Heart right ventricle (tissue), 16 donors: ENCODE data around the gene DENND1A. TPM values are rescaled to one million over a fixed set of nuclear protein-coding genes. Genes with fewer than 3 reads are reported as not detected.

ENCODE experiments used
- ATAC-seq, 8 donors: fragments of 200-7000 bp; cut with Tn5 transposase; one replicate each; pipeline ENCODE4 v1.9.1; 2020; ENCODE audit warnings: mild to moderate bottlenecking in 8 of 8, moderate library complexity in 8 of 8, moderate number of reproducible peaks in 1 of 8
- DNase-seq, 2 donors: peaks; one replicate each; pipeline ENCODE4 v3.0.0-alpha.2; 2020
- H3K27ac ChIP-seq, 10 donors: fragments of 200-600 bp; sonication (generic) in 2 of 10; one replicate each; pipeline versions ENCODE4 v1.5.0 to v1.8.0; 2020 to 2022; ENCODE audit warnings: mild to moderate bottlenecking in 3 of 10
- H3K27me3 ChIP-seq, 7 donors: fragments of 200-600 bp; one replicate each; pipeline ENCODE4 v1.8.0; 2021 to 2022; ENCODE audit warnings: mild to moderate bottlenecking in 2 of 7
- H3K36me3 ChIP-seq, 9 donors: fragments of 200-600 bp; sonication (generic) in 1 of 9; one replicate each; pipeline versions ENCODE4 v1.5.0 to v1.8.0; 2020 to 2022; ENCODE audit warnings: mild to moderate bottlenecking in 2 of 9
- H3K4me1 ChIP-seq, 9 donors: fragments of 200-600 bp; sonication (generic) in 1 of 9; one replicate each; pipeline versions ENCODE4 v1.5.0 to v1.8.0; 2020 to 2022; ENCODE audit warnings: mild to moderate bottlenecking in 4 of 9
- H3K4me3 ChIP-seq, 10 donors: fragments of 200-600 bp; sonication (generic) in 2 of 10; one replicate each; pipeline versions ENCODE4 v1.5.0 to v1.8.0; 2020 to 2022; ENCODE audit warnings: mild to moderate bottlenecking in 7 of 10, moderate library complexity in 2 of 10
- H3K9me3 ChIP-seq, 11 donors: fragments of 200-600 bp in 10 of 11; sonication (generic) in 2 of 11; one replicate each; pipeline versions ENCODE4 v1.5.0 to v1.8.0; 2013 to 2022; ENCODE audit warnings: mild to moderate bottlenecking in 2 of 11, control low read depth in 1 of 11, moderate library complexity in 1 of 11
- whole genome bisulfite sequencing, 2 donors: extraction: QIAGEN DNeasy Blood & Tissue Kit; methylation state at CpG; one replicate each; pipeline ENCODE4 v1.1.7; 2013; ENCODE audit warnings: inconsistent platforms in 1 of 2; 5-methylcytosine and 5-hydroxymethylcytosine counted together
- intact Hi-C, 10 donors: fragments of 100-400 bp; cut with DNase I; formaldehyde crosslinking; loops; one replicate each; pipeline versions ENCODE4 v1.11.1 to v1.14.2; 2022
- polyA plus RNA-seq, 2 donors: library from polyadenylated mRNA; stranded (reverse); fragments of 200-250 nt; gene quantifications; one replicate each; pipeline ENCODE4 v1.2.3, GENCODE V29; 2013
- total RNA-seq, 10 donors: library from RNA; stranded (reverse); fragmentation: NEBNext Ultra II Directional in 3 of 10; extraction: Animal tissue kit (Norgen Biotek cat#: 25700) in 3 of 10; gene quantifications; one replicate each; pipeline versions ENCODE4 v1.2.1 to v1.2.4, GENCODE V29; 2021 to 2023
- TF ChIP-seq, protein P1 (sequence below), 9 donors: fragments of 200-600 bp; sonication (generic) in 2 of 9; IDR thresholded peaks; one replicate each; pipeline versions ENCODE4 v1.5.0 to v1.8.0; 2021 to 2022; ENCODE audit warnings: antibody characterized with exemption in 9 of 9, mild to moderate bottlenecking in 5 of 9, moderate library complexity in 1 of 9
- donor health status: Arrhythmogenic right ventricular cardiomyopathy.
- donor health status: ischemic (EF 13 %, LVEDD 7.1; RV severe dilation, severe dysfunction).
- donor health status: healthy with polysubstance abuse.
- donor health status: DM: no; HTN: yes; CAD: no.
- donor health status: DM: no; HTN: no; CAD: no.
- donor health status: ischemic (EF 25% LVEDD 6.9; RV normal size, moderate dysfunction).
- donor health status: ischemic (EF 25% LVEDD 5.7; RV mildly dilated, moderate dysfunction).
- donor health status: healthy.
- donor health status: DM: yes; HTN: yes; CAD: no.
- donor health status: Ischemic cardiomyopathy.
- donor health status: ischemic (EF 35%, LVEDD 5.7; RV mildly dilated, moderate dysfunction).
- donor health status: nonischemic (EF 11% LVEDD 7.7; RV severe dilation, severe dysfunction).
- donor health status: DM: yes; HTN: yes; CAD: no.
- donor health status: PGD.
- donor health status: ischemic (EF 29% LVEDD 5.4; RV normal size, mild dysfunction).
- donor health status: nonischemic (EF 23%, LVEDD 6.1; RV moderate dilation, normal function).

DENND1A gene
- total and polyA plus RNA-seq, 12 donors, result 7.3 to 19.6 (median 12.2) TPM

- Histone ChIP-seq H3K4me3 (no peak overlapping the region), H3K9me3 (no peaks in the 10 kb centered on the region), H3K27me3 (no peaks in the 10 kb centered on the region), H3K4me1 (no peaks in the 10 kb centered on the region), H3K36me3 (no peaks in the 10 kb centered on the region), H3K27ac (no peak overlapping the region)
- WGBS, 2 donors, result 92 to 93% methylated on average over 8 of the region's 8 CpGs
- TF ChIP-seq, protein P1, sequence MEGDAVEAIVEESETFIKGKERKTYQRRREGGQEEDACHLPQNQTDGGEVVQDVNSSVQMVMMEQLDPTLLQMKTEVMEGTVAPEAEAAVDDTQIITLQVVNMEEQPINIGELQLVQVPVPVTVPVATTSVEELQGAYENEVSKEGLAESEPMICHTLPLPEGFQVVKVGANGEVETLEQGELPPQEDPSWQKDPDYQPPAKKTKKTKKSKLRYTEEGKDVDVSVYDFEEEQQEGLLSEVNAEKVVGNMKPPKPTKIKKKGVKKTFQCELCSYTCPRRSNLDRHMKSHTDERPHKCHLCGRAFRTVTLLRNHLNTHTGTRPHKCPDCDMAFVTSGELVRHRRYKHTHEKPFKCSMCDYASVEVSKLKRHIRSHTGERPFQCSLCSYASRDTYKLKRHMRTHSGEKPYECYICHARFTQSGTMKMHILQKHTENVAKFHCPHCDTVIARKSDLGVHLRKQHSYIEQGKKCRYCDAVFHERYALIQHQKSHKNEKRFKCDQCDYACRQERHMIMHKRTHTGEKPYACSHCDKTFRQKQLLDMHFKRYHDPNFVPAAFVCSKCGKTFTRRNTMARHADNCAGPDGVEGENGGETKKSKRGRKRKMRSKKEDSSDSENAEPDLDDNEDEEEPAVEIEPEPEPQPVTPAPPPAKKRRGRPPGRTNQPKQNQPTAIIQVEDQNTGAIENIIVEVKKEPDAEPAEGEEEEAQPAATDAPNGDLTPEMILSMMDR (IDR thresholded peaks at IDR 0.05), result no peak
- no peak for DNase-seq
- intact Hi-C loops, result loop anchor here in 1 of 10 donors (10.0 kb wide), 1 partner anchor 58 kb away; no protein-coding TSS in a partner anchor
- ATAC-seq, result no peak
These were observed 213.5 kb downstream of the DENND1A start for GRCh38 chr9:123716339-123716945.

GRCh38 chr9:123715258-123715657 lies 214.7 kb downstream of the DENND1A start:
- H3K9me3 ChIP-seq, result no peaks in the 10 kb centered on the region
- no peaks in the 10 kb centered on the region for H3K36me3 ChIP-seq
- H3K4me3 ChIP-seq, result no peak overlapping the region
- DNase-seq (no peak), ATAC-seq (no peak)
- H3K27ac ChIP-seq, result no peak overlapping the region
- peaks cover 0 to under 1% (median 0%) of the 10 kb centered on the region in 9 donors for H3K4me1 ChIP-seq
- intact Hi-C loops, result loop anchor here in 1 of 10 donors (10.0 kb wide), 1 partner anchor 60 kb away; no protein-coding TSS in a partner anchor
- 91 to 97% methylated on average over 1 of the region's 1 CpG for WGBS, 2 donors
- TF ChIP-seq, protein P1 (IDR thresholded peaks at IDR 0.05), result no peak
- H3K27me3 ChIP-seq, result no peaks in the 10 kb centered on the region

- Histone ChIP-seq H3K4me3 (no peak overlapping the region), H3K27me3 (no peaks in the 10 kb centered on the region), H3K4me1 (peaks cover 0 to 4% (median 0%) of the 10 kb centered on the region in 9 donors), H3K36me3 (no peaks in the 10 kb centered on the region), H3K9me3 (no peaks in the 10 kb centered on the region), H3K27ac (no peak overlapping the region)
- WGBS, 2 donors, result 88 to 95% methylated on average over 2 of the region's 2 CpGs
- DNase-seq (no peak), ATAC-seq (no peak)
- intact Hi-C loops, result loop anchor here in 1 of 10 donors (10.0 kb wide), 1 partner anchor 62 kb away; no protein-coding TSS in a partner anchor
- TF ChIP-seq, protein P1 (IDR thresholded peaks at IDR 0.05), result no peak
These were observed 216.6 kb downstream of the DENND1A start for GRCh38 chr9:123713282-123713681.

GRCh38 chr9:123712399-123712798 lies 217.5 kb downstream of the DENND1A start:
- H3K4me1 ChIP-seq, result peaks cover 0 to 4% (median 0%) of the 10 kb centered on the region in 9 donors
- no peaks in the 10 kb centered on the region for H3K36me3 ChIP-seq
- WGBS, 2 donors, result 98 to 100% methylated on average over 1 of the region's 1 CpG
- H3K4me3 ChIP-seq, result no peak overlapping the region
- no peaks in the 10 kb centered on the region for H3K27me3 ChIP-seq
- ATAC-seq (no peak), DNase-seq (no peak)
- TF ChIP-seq, protein P1 (IDR thresholded peaks at IDR 0.05), result no peak
- no peaks in the 10 kb centered on the region for H3K9me3 ChIP-seq
- intact Hi-C loops, result loop anchor here in 1 of 10 donors (10.0 kb wide), 1 partner anchor 62 kb away; no protein-coding TSS in a partner anchor
- no peak overlapping the region for H3K27ac ChIP-seq
